Glutamatergic neuron (in vitro differentiated cells): ENCODE results near the gene PNPLA3. TPM values are rescaled to one million over a fixed set of nuclear protein-coding genes. Genes with fewer than 3 reads are reported as not detected.

Experiments
- DNase-seq: peaks from one replicate; pipeline ENCODE4 v3.0.0; 2022
- H3K27ac Mint-ChIP-seq: one replicate; pipeline ENCODE4 v1.8.0; 2020; ENCODE audit warnings: mild to moderate bottlenecking, mixed read lengths, inconsistent platforms; ENCODE audit not compliant: unreplicated experiment
- H3K27me3 Mint-ChIP-seq: one replicate; pipeline ENCODE4 v1.8.0; 2020; ENCODE audit warnings: mild to moderate bottlenecking, moderate library complexity, mixed read lengths, inconsistent platforms; ENCODE audit not compliant: unreplicated experiment
- H3K36me3 Mint-ChIP-seq: one replicate; pipeline ENCODE4 v1.8.0; 2020; ENCODE audit warnings: mild to moderate bottlenecking, mixed read lengths, inconsistent platforms; ENCODE audit not compliant: unreplicated experiment
- H3K4me1 Mint-ChIP-seq: one replicate; pipeline ENCODE4 v1.8.0; 2020; ENCODE audit warnings: mild to moderate bottlenecking, low read depth, mixed read lengths, inconsistent platforms; ENCODE audit not compliant: unreplicated experiment
- H3K4me3 Mint-ChIP-seq: one replicate; pipeline ENCODE4 v1.8.0; 2020; ENCODE audit warnings: mild to moderate bottlenecking, mixed read lengths, inconsistent platforms; ENCODE audit not compliant: unreplicated experiment
- H3K9me3 Mint-ChIP-seq: one replicate; pipeline ENCODE4 v1.8.0; 2020; ENCODE audit warnings: mild to moderate bottlenecking, moderate library complexity, mixed read lengths, inconsistent platforms; ENCODE audit not compliant: unreplicated experiment
- CTCF ChIP-seq: fragments of 200-600 bp; sonication (generic); IDR thresholded peaks from one replicate; pipeline ENCODE4 v1.5.0; 2021; ENCODE audit not compliant: partially characterized antibody, unreplicated experiment
- total RNA-seq: library from RNA; stranded (reverse); fragmentation: NEBNext Ultra II Directional; extraction: Animal tissue kit (Norgen Biotek cat#: 25700); gene quantifications from one replicate; pipeline ENCODE4 v1.2.1, GENCODE V29; 2021; ENCODE audit not compliant: unreplicated experiment

The PNPLA3 gene
- total RNA-seq, 1 donor from 2014 or later, result 14.7 TPM

- no peaks in the 10 kb centered on the region for H3K9me3 Mint-ChIP-seq
- H3K27me3 Mint-ChIP-seq, result peaks cover 7% of the 10 kb centered on the region
- no peak for TF ChIP-seq CTCF
- H3K4me3 Mint-ChIP-seq, result no peak overlapping the region
- H3K4me1 Mint-ChIP-seq, result no peaks in the 10 kb centered on the region
- DNase-seq, result no peak
- no peak overlapping the region for H3K27ac Mint-ChIP-seq
- H3K36me3 Mint-ChIP-seq, result no peaks in the 10 kb centered on the region
These were observed 33.7 kb upstream of the PNPLA3 start for GRCh38 chr22:43889860-43890253.

- H3K27ac Mint-ChIP-seq, result no peak overlapping the region
- H3K27me3 Mint-ChIP-seq, result peaks cover 5% of the 10 kb centered on the region
These were observed 32.7 kb upstream of the PNPLA3 start for GRCh38 chr22:43890901-43891331.

GRCh38 chr22:43891360-43892182 is 32.0 kb upstream of the PNPLA3 start, which contains the start of gene PNPLA5:
PNPLA5 (minus strand) TSS chr22:43892013; CDS start chr22:43891880, 133 bp downstream.
- DNase-seq, result peak; percentile 43
- TF ChIP-seq CTCF, result no peak
- H3K4me1 Mint-ChIP-seq, result no peaks in the 10 kb centered on the region
- no peaks in the 10 kb centered on the region for H3K36me3 Mint-ChIP-seq
- no peaks in the 10 kb centered on the region for H3K9me3 Mint-ChIP-seq
- H3K27ac Mint-ChIP-seq, result no peak within 1 kb of the TSS
- peaks cover 7% of the 10 kb centered on the region for H3K27me3 Mint-ChIP-seq
- H3K4me3 Mint-ChIP-seq, result no peak within 1 kb of the TSS

More at GRCh38 chr22:43890901-43891331, 32.7 kb upstream of the PNPLA3 start:
- DNase-seq, result no peak
- H3K4me3 Mint-ChIP-seq, result no peak overlapping the region
- H3K9me3 Mint-ChIP-seq, result no peaks in the 10 kb centered on the region
- no peaks in the 10 kb centered on the region for H3K4me1 Mint-ChIP-seq
- no peak for TF ChIP-seq CTCF
- no peaks in the 10 kb centered on the region for H3K36me3 Mint-ChIP-seq

GRCh38 chr22:43892183-43892894 is 31.3 kb upstream of the PNPLA3 start:
- no peaks in the 10 kb centered on the region for H3K4me1 Mint-ChIP-seq
- H3K9me3 Mint-ChIP-seq, result no peaks in the 10 kb centered on the region
- no peak overlapping the region for H3K27ac Mint-ChIP-seq
- H3K27me3 Mint-ChIP-seq, result peaks cover 4% of the 10 kb centered on the region
- no peaks in the 10 kb centered on the region for H3K36me3 Mint-ChIP-seq
- no peak overlapping the region for H3K4me3 Mint-ChIP-seq
- DNase-seq, result no peak
- TF ChIP-seq CTCF, result no peak

GRCh38 chr22:43893266-43893665 is 30.3 kb upstream of the PNPLA3 start:
- DNase-seq, result no peak
- H3K36me3 Mint-ChIP-seq, result no peaks in the 10 kb centered on the region
- no peaks in the 10 kb centered on the region for H3K4me1 Mint-ChIP-seq
- TF ChIP-seq CTCF, result no peak
- no peak overlapping the region for H3K4me3 Mint-ChIP-seq
- no peak overlapping the region for H3K27ac Mint-ChIP-seq
- peaks cover 4% of the 10 kb centered on the region for H3K27me3 Mint-ChIP-seq
- H3K9me3 Mint-ChIP-seq, result peaks cover 1% of the 10 kb centered on the region
